ENCODE data around the gene GMPPA. TPM values are rescaled to one million over a fixed set of nuclear protein-coding genes. Genes with fewer than 3 reads are reported as not detected.

The GMPPA gene
- total and polyA plus RNA-seq, 9 of the 15 experiments (the other 6 are each of a cell fraction or from before 2014, with no cell fraction given) = 7.0 to 101 (median 66.7) TPM

- TF ChIP-seq FOXP4 (CRISPR knock-in tag; IDR thresholded peaks at IDR 0.05; ENCODE audit: borderline replicate concordance) (no peak), AFF4 (CRISPR knock-in tag; IDR thresholded peaks at IDR 0.05) (no peak), RB1 (IDR thresholded peaks at IDR 0.05; ENCODE audit: low read depth) (no peak), KLF10 (CRISPR knock-in tag; IDR thresholded peaks at IDR 0.05) (no peak), DIDO1 (tag; IDR thresholded peaks at IDR 0.05; ENCODE audit: low read depth) (no peak), ZBED1 (IDR thresholded peaks at IDR 0.05) (no peak), OTX1 (CRISPR knock-in tag; IDR thresholded peaks at IDR 0.05) (0 out of 2 replicates have a peak, but pooled peaks have one; percentile 9), ZNF133 (CRISPR knock-in tag; IDR thresholded peaks at IDR 0.05) (no peak), NEUROD1 (IDR thresholded peaks at IDR 0.05; ENCODE audit: borderline replicate concordance, low read depth, low read length, partially characterized antibody) (no peak), ZNF778 (CRISPR knock-in tag; IDR thresholded peaks at IDR 0.05) (no peak), ZNF592 (IDR thresholded peaks at IDR 0.05) (0 out of 2 replicates have a peak, but pooled peaks have one; percentile 29), BCLAF1 (IDR thresholded peaks at IDR 0.05; ENCODE audit: borderline replicate concordance in 1 of 2, control insufficient read depth in 1 of 2, low read depth in 2 of 2, low read length in 1 of 2) (no peak), RNF2 (IDR thresholded peaks at IDR 0.05) (no peak), LCOR (CRISPR knock-in tag; IDR thresholded peaks at IDR 0.05) (no peak)
Observed at GRCh38 chr2:219526320-219527075, 27.8 kb downstream of the GMPPA start (continued).

Measured in K562 (cell line).